SK-N-SH treated with all-trans-retinoic acid at 6 μM for 48 hours (cell line): ENCODE data around the gene FAM171A2.

ENCODE experiments used
- ATAC-seq: fragments of 200-7000 bp; cut with Tn5 transposase; 3 replicates; pipeline ENCODE4 v1.9.1; 2020; ENCODE audit warnings: mild to moderate bottlenecking, moderate library complexity
- ARNTL ChIP-seq: fragments of 450-650 bp; formaldehyde crosslinking; IDR thresholded peaks from 2 replicates; pipeline ENCODE4 v1.5.0; 2020; ENCODE audit warnings: low read depth, mild to moderate bottlenecking, moderate library complexity, borderline replicate concordance
- BACH2 ChIP-seq: fragments of 250-450 bp; sonication (Bioruptor Pico); IDR thresholded peaks from 2 replicates; pipeline ENCODE4 v1.9.0; 2021; ENCODE audit warnings: mild to moderate bottlenecking, borderline replicate concordance
- CREB5 ChIP-seq: fragments of 250-450 bp; sonication (Bioruptor Pico); IDR thresholded peaks from 2 replicates; pipeline ENCODE4 v1.5.1; 2020; ENCODE audit warnings: low read depth, mild to moderate bottlenecking, moderate library complexity
- CSDC2 ChIP-seq: fragments of 250-450 bp; sonication (Bioruptor Pico); IDR thresholded peaks from 2 replicates; pipeline ENCODE4 v1.5.0; 2020; ENCODE audit warnings: mild to moderate bottlenecking, moderate library complexity
- CSRNP3 ChIP-seq: fragments of 250-450 bp; sonication (Bioruptor Pico); IDR thresholded peaks from 2 replicates; pipeline ENCODE4 v1.5.1; 2021; ENCODE audit warnings: mild to moderate bottlenecking, moderate library complexity
- GLIS3 ChIP-seq: fragments of 250-450 bp; sonication (Bioruptor Pico); IDR thresholded peaks from 2 replicates; pipeline ENCODE4 v1.5.0; 2020; ENCODE audit warnings: mild to moderate bottlenecking, moderate library complexity
- ISL1 ChIP-seq: fragments of 250-450 bp; sonication (Bioruptor Pico); IDR thresholded peaks from 2 replicates; pipeline ENCODE4 v2.1.2; 2022; ENCODE audit warnings: mild to moderate bottlenecking, moderate library complexity
- PATZ1 ChIP-seq: fragments of 250-450 bp; sonication (Bioruptor Pico); IDR thresholded peaks from 2 replicates; pipeline ENCODE4 v1.8.0; 2020; ENCODE audit warnings: mild to moderate bottlenecking, moderate library complexity, borderline replicate concordance
- POU6F1 ChIP-seq: fragments of 250-450 bp; sonication (Bioruptor Pico); IDR thresholded peaks from 2 replicates; pipeline ENCODE4 v1.8.0; 2021; ENCODE audit warnings: low read depth, mild to moderate bottlenecking, moderate library complexity, borderline replicate concordance
- PPARA ChIP-seq: fragments of 250-450 bp; sonication (Bioruptor Pico); IDR thresholded peaks from 2 replicates; pipeline ENCODE4 v1.5.0; 2020; ENCODE audit warnings: mild to moderate bottlenecking, borderline replicate concordance
- RARB ChIP-seq: fragments of 250-450 bp; sonication (Bioruptor Pico); IDR thresholded peaks from 2 replicates; pipeline ENCODE4 v1.8.0; 2021; ENCODE audit warnings: mild to moderate bottlenecking, moderate library complexity
- SNAI2 ChIP-seq: fragments of 250-450 bp; sonication (Bioruptor Pico); IDR thresholded peaks from 2 replicates; pipeline ENCODE4 v1.5.0; 2020; ENCODE audit warnings: mild to moderate bottlenecking, moderate library complexity
- TCF4 ChIP-seq: fragments of 250-450 bp; sonication (Bioruptor Pico); IDR thresholded peaks from 2 replicates; pipeline ENCODE4 v1.8.0; 2021; ENCODE audit warnings: mild to moderate bottlenecking, moderate library complexity, borderline replicate concordance
- TOX ChIP-seq: fragments of 250-450 bp; sonication (Bioruptor Pico); IDR thresholded peaks from 2 replicates; pipeline ENCODE4 v1.8.0; 2021; ENCODE audit warnings: mild to moderate bottlenecking, moderate library complexity, borderline replicate concordance
- TSHZ2 ChIP-seq: fragments of 250-450 bp; sonication (Bioruptor Pico); IDR thresholded peaks from 2 replicates; pipeline ENCODE4 v1.5.0; 2020; ENCODE audit warnings: mild to moderate bottlenecking, moderate library complexity
- ZC3H10 ChIP-seq: fragments of 250-450 bp; sonication (Bioruptor Pico); IDR thresholded peaks from 2 replicates; pipeline ENCODE4 v1.5.1; 2021; ENCODE audit warnings: mild to moderate bottlenecking, moderate library complexity
- ZFP30 ChIP-seq: fragments of 450-650 bp; formaldehyde crosslinking; IDR thresholded peaks from 2 replicates; pipeline ENCODE4 v1.5.0; 2022; ENCODE audit warnings: mild to moderate bottlenecking, moderate library complexity
- ZNF565 ChIP-seq: fragments of 450-650 bp; formaldehyde crosslinking; conservative IDR thresholded peaks from 2 replicates; pipeline ENCODE4 v1.5.0; 2020; ENCODE audit warnings: low read depth, mild to moderate bottlenecking, moderate library complexity
- ZNF70 ChIP-seq: fragments of 450-650 bp; formaldehyde crosslinking; IDR thresholded peaks from 2 replicates; pipeline ENCODE4 v1.5.0; 2020; ENCODE audit warnings: mild to moderate bottlenecking, moderate library complexity
- ZNF8 ChIP-seq: fragments of 450-650 bp; formaldehyde crosslinking; IDR thresholded peaks from 2 replicates; pipeline ENCODE4 v1.5.0; 2020; ENCODE audit warnings: mild to moderate bottlenecking, moderate library complexity

The FAM171A2 gene

GRCh38 chr17:44363613-44364159, at the start of gene FAM171A2:
TSS of gene FAM171A2 (minus strand) at chr17:44363853. CDS start at chr17:44363714, 139 bp downstream.
- TF ChIP-seq PPARA (CRISPR knock-in tag) (no peak), GLIS3 (CRISPR knock-in tag) (no peak), TCF4 (CRISPR knock-in tag) (no peak), ISL1 (no peak), CSDC2 (CRISPR knock-in tag) (no peak), ZNF70 (CRISPR knock-in tag) (no peak), ZFP30 (no peak)
- peak; percentile 87 for ATAC-seq

- ATAC-seq, result no peak
- no peak for TF ChIP-seq TSHZ2 (CRISPR knock-in tag)
- TF ChIP-seq ZNF565 (CRISPR knock-in tag), result no peak
- no peak for TF ChIP-seq PATZ1 (CRISPR knock-in tag)
- TF ChIP-seq PPARA (CRISPR knock-in tag), result no peak
- no peak for TF ChIP-seq ZNF8 (CRISPR knock-in tag)
- TF ChIP-seq GLIS3 (CRISPR knock-in tag), result no peak
- TF ChIP-seq ISL1, result no peak
- TF ChIP-seq ARNTL (CRISPR knock-in tag), result no peak
- no peak for TF ChIP-seq RARB (CRISPR knock-in tag)
- no peak for TF ChIP-seq ZNF70 (CRISPR knock-in tag)
- TF ChIP-seq ZFP30, result no peak
- no peak for TF ChIP-seq BACH2 (CRISPR knock-in tag)
Observed at GRCh38 chr17:44409309-44410028, 45.8 kb upstream of the FAM171A2 start.

GRCh38 chr17:44408786-44409185, 45.1 kb upstream of the FAM171A2 start:
- no peak for ATAC-seq
- TF ChIP-seq GLIS3 (CRISPR knock-in tag) (no peak), ZC3H10 (no peak), TCF4 (CRISPR knock-in tag) (no peak), CSRNP3 (CRISPR knock-in tag) (no peak), TOX (CRISPR knock-in tag) (no peak), CREB5 (CRISPR knock-in tag) (no peak), ARNTL (CRISPR knock-in tag) (no peak), SNAI2 (CRISPR knock-in tag) (no peak), ZNF8 (CRISPR knock-in tag) (no peak)

- ATAC-seq, result no peak
- TF ChIP-seq POU6F1 (CRISPR knock-in tag) (no peak), ZC3H10 (no peak)
Observed at GRCh38 chr17:44402564-44403172, 39.0 kb upstream of the FAM171A2 start.
